Measurements from ENCODE around the gene HK3. TPM values are rescaled to one million over a fixed set of nuclear protein-coding genes. Genes with fewer than 3 reads are reported as not detected.
A peak's percentile ranks its signal among the peaks of the same experiment; 100 is the strongest.
"Not testable (repeated sequence)": the region's sequence is repeated elsewhere in the genome, so short reads cannot be mapped to it uniquely, and the experiment has no call there.

HK3 gene
- total RNA-seq, 1 donor from 2014 or later: not detected

DNA sequence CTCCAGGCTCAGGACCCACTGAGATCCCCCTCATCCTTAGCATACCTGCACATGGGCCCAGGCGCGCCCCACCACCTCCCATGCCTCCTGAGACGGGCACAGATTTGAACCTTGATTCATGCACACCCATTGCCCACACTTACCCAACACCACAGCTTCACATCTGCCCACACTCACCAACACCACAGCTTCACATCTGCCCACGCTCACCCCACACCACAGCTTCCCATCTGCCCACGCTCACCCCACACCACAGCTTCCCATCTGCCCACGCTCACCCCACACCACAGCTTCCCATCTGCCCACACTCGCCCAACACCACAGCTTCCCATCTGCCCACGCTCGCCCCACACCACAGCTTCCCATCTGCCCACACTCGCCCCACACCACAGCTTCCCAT lies 28.5 kb downstream of the HK3 start:
- not testable (repeated sequence) for H3K27me3 ChIP-seq; H3K9me3 Mint-ChIP-seq; H2AFZ ChIP-seq (replicated peaks); H3K4me3 Mint-ChIP-seq; H3K79me2 ChIP-seq (ENCODE audit: low read depth); H3K9me3 ChIP-seq (ENCODE audit: low read depth); H3K4me3 ChIP-seq; H3K4me2 ChIP-seq; H3K36me3 ChIP-seq; H4K20me1 ChIP-seq (ENCODE audit: low read depth); H3K27ac Mint-ChIP-seq; DNase-seq (ENCODE audit: low spot score); H3K27ac ChIP-seq; H3K9ac ChIP-seq; H3K36me3 Mint-ChIP-seq
- Histone ChIP-seq H3K4me1 (peaks cover 34% of the 10 kb centered on the region), H3F3A (ENCODE audit: low read depth) (peaks cover 25% of the 10 kb centered on the region)
- Mint-ChIP-seq H3K4me1 (peaks cover 40% of the 10 kb centered on the region), H3K27me3 (ENCODE audit: insufficient read depth, low read depth) (peaks cover 23% of the 10 kb centered on the region)

DNA sequence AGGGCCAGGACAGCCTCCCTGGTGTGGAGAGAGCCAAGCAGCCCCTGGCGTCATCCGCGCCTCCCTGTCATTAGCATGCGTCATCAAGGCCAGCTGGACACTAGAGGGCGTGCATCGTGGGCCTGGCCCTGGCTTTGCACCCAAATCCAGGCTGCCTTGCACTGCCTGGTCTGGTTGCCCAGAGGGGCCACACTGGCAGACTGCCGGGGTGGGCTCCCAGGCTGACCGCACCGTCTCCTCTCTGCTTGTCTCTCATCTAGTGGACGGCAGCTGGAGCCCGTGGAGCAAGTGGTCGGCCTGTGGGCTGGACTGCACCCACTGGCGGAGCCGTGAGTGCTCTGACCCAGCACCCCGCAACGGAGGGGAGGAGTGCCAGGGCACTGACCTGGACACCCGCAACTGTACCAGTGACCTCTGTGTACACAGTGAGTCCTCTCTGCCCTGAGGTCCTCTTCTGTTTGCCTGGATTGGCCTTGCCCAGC lies 29.0 kb downstream of the HK3 start:
- Histone ChIP-seq H3K4me1 (peaks cover 35% of the 10 kb centered on the region), H3K36me3 (no peaks in the 10 kb centered on the region), H3K4me2 (no peak overlapping the region), H4K20me1 (ENCODE audit: low read depth) (peaks cover 4% of the 10 kb centered on the region), H3K27ac (no peak overlapping the region), H3K9me3 (ENCODE audit: low read depth) (no peaks in the 10 kb centered on the region), H3K27me3 (no peaks in the 10 kb centered on the region), H3K9ac (no peak overlapping the region), H3K4me3 (no peak overlapping the region), H3F3A (ENCODE audit: low read depth) (peaks cover 25% of the 10 kb centered on the region), H2AFZ (replicated peaks) (no peak overlapping the region), H3K79me2 (ENCODE audit: low read depth) (no peaks in the 10 kb centered on the region)
- TF ChIP-seq, protein P1, sequence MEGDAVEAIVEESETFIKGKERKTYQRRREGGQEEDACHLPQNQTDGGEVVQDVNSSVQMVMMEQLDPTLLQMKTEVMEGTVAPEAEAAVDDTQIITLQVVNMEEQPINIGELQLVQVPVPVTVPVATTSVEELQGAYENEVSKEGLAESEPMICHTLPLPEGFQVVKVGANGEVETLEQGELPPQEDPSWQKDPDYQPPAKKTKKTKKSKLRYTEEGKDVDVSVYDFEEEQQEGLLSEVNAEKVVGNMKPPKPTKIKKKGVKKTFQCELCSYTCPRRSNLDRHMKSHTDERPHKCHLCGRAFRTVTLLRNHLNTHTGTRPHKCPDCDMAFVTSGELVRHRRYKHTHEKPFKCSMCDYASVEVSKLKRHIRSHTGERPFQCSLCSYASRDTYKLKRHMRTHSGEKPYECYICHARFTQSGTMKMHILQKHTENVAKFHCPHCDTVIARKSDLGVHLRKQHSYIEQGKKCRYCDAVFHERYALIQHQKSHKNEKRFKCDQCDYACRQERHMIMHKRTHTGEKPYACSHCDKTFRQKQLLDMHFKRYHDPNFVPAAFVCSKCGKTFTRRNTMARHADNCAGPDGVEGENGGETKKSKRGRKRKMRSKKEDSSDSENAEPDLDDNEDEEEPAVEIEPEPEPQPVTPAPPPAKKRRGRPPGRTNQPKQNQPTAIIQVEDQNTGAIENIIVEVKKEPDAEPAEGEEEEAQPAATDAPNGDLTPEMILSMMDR (IDR thresholded peaks at IDR 0.05): peak; percentile 69
- TF ChIP-seq EZH2 (IDR thresholded peaks at IDR 0.05) (no peak), EZH2phosphoT487 (IDR thresholded peaks at IDR 0.05) (no peak)
- no peak overlapping the region for H3K4me3 Mint-ChIP-seq
- H3K36me3 Mint-ChIP-seq: no peaks in the 10 kb centered on the region
- peaks cover 21% of the 10 kb centered on the region for H3K27me3 Mint-ChIP-seq (ENCODE audit: insufficient read depth, low read depth)
- no peaks in the 10 kb centered on the region for H3K9me3 Mint-ChIP-seq
- H3K27ac Mint-ChIP-seq: peak overlapping the region; percentile 72
- DNase-seq (ENCODE audit: low spot score): peak; percentile 87
- peaks cover 35% of the 10 kb centered on the region for H3K4me1 Mint-ChIP-seq

DNA sequence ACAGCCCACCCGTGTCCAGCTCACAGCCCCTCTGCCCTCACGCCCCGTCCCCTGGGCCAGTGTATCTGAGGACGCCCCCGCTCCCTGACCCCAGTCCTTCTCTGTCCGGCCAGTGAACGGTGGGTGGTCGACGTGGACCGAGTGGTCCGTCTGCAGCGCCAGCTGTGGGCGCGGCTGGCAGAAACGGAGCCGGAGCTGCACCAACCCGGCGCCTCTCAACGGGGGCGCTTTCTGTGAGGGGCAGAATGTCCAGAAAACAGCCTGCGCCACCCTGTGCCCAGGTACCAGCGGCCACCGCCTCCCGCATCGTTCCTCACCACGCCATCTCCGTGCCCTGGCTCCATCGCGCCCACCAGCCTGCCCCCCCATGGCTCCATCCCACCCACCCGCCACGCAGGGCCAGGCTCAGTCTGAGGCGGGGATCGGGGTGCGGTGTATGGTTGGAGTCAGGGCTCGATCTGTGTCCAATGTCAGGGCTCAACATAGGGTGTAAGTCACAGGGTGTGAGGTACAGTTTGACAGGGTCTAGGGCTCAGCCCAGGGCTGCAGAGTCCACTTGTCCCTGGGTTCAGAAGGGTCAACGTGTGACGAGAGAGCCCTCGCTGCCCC lies 29.5 kb downstream of the HK3 start:
- DNase-seq (ENCODE audit: low spot score): no peak
- peaks cover 25% of the 10 kb centered on the region for H3F3A ChIP-seq (ENCODE audit: low read depth)
- H3K4me2 ChIP-seq: no peak overlapping the region
- peaks cover 4% of the 10 kb centered on the region for H4K20me1 ChIP-seq (ENCODE audit: low read depth)
- no peaks in the 10 kb centered on the region for H3K36me3 Mint-ChIP-seq
- no peaks in the 10 kb centered on the region for H3K27me3 ChIP-seq
- H3K4me1 Mint-ChIP-seq: peaks cover 31% of the 10 kb centered on the region
- H3K9me3 Mint-ChIP-seq: no peaks in the 10 kb centered on the region
- H3K27ac Mint-ChIP-seq: peak overlapping the region; percentile 72
- no peak overlapping the region for H3K4me3 ChIP-seq
- H3K9ac ChIP-seq: no peak overlapping the region
- H3K79me2 ChIP-seq (ENCODE audit: low read depth): no peaks in the 10 kb centered on the region
- H3K36me3 ChIP-seq: no peaks in the 10 kb centered on the region
- H2AFZ ChIP-seq (replicated peaks): no peak overlapping the region
- H3K27me3 Mint-ChIP-seq (ENCODE audit: insufficient read depth, low read depth): peaks cover 17% of the 10 kb centered on the region
- peaks cover 35% of the 10 kb centered on the region for H3K4me1 ChIP-seq
- TF ChIP-seq EZH2phosphoT487 (IDR thresholded peaks at IDR 0.05) (no peak), EZH2 (IDR thresholded peaks at IDR 0.05) (no peak)
- TF ChIP-seq, protein P1 (IDR thresholded peaks at IDR 0.05): no peak
- H3K27ac ChIP-seq: no peak overlapping the region
- H3K4me3 Mint-ChIP-seq: no peak overlapping the region
- H3K9me3 ChIP-seq (ENCODE audit: low read depth): no peaks in the 10 kb centered on the region

DNA sequence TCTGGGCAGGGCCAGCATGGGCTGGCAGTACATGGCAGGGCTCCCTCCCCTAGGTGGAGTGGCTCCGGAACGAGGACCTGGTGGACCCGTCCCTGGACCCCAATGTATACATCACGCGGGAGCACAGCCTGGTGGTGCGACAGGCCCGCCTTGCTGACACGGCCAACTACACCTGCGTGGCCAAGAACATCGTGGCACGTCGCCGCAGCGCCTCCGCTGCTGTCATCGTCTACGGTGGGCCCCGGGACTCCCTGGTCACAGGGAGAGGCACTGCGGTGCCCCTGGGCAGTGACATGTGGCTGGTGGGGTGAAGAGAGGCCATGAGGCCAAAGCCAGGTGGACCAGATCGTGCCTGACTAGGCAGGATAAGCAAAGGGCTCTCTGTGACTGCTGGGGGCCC lies 30.4 kb downstream of the HK3 start:
- Mint-ChIP-seq H3K4me3 (peak overlapping the region; percentile 38), H3K9me3 (no peaks in the 10 kb centered on the region), H3K4me1 (peaks cover 36% of the 10 kb centered on the region), H3K27me3 (ENCODE audit: insufficient read depth, low read depth) (peaks cover 12% of the 10 kb centered on the region), H3K27ac (peak overlapping the region; percentile 87), H3K36me3 (no peaks in the 10 kb centered on the region)
- Histone ChIP-seq H3K79me2 (ENCODE audit: low read depth) (no peaks in the 10 kb centered on the region), H3K4me3 (no peak overlapping the region), H3K9me3 (ENCODE audit: low read depth) (no peaks in the 10 kb centered on the region), H2AFZ (replicated peaks) (no peak overlapping the region), H3K9ac (no peak overlapping the region), H3K4me1 (peaks cover 44% of the 10 kb centered on the region), H4K20me1 (ENCODE audit: low read depth) (peaks cover 4% of the 10 kb centered on the region), H3K27me3 (no peaks in the 10 kb centered on the region), H3K27ac (no peak overlapping the region), H3K4me2 (no peak overlapping the region), H3F3A (ENCODE audit: low read depth) (peaks cover 32% of the 10 kb centered on the region), H3K36me3 (no peaks in the 10 kb centered on the region)
- no peak for DNase-seq (ENCODE audit: low spot score)
- TF ChIP-seq EZH2phosphoT487 (IDR thresholded peaks at IDR 0.05) (no peak), EZH2 (IDR thresholded peaks at IDR 0.05) (no peak)
- TF ChIP-seq, protein P1 (IDR thresholded peaks at IDR 0.05): no peak

Measured in neural progenitor cell (in vitro differentiated cells).